ENCODE data around the gene C11orf42.
"Not testable (repeated sequence)": the region's sequence is repeated elsewhere in the genome, so short reads cannot be mapped to it uniquely, and the experiment has no call there.

The C11orf42 gene

GRCh38 chr11:6223854-6224253, 18.5 kb downstream of the C11orf42 start:
- no peak for DNase-seq

DNA sequence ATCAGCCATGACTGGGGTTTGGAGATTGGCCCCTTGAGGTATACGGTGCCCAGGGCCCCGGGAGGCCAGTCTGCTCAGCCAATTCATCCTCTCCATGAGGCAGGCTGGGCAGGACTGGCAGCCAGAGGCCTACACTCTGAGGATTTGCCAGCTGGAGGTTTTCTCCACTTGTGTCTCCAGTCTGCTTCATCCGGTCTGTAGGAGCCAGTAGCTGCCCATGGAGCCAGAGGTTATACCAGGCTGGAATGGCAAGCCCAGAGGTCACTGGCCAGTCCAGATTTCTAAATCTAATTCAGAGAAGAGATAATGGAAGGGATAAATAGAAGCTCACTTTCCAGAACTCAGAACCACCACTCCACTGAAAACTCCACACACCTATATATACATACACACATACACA, 19.1 kb downstream of the C11orf42 start:
- no peak for DNase-seq

GRCh38 chr11:6225024-6225423, 19.7 kb downstream of the C11orf42 start:
- DNase-seq, result no peak

DNA sequence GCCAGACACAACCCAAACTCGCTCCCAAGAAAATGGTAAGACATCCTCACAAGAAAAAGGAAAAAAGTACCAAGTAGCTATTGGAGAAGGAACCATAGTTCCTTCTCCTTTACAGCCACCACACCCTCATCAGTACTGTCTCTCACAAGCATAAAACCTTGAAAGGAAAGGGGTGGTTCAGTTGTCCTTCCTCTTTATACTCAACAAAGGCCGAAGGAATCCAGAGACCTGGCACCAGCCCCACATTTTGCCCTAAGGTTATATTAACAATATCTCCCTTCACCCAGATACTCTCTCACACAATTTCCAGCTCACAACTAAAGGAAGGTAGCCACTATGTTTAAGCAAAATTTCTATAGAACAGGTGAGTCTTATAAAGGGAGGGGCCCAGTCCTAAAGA, 20.5 kb downstream of the C11orf42 start:
- no peak for DNase-seq

- no peak for DNase-seq
Measured at GRCh38 chr11:6228520-6228919, 23.2 kb downstream of the C11orf42 start.

- DNase-seq, result no peak
Measured at GRCh38 chr11:6229911-6230310, 24.6 kb downstream of the C11orf42 start.

DNA sequence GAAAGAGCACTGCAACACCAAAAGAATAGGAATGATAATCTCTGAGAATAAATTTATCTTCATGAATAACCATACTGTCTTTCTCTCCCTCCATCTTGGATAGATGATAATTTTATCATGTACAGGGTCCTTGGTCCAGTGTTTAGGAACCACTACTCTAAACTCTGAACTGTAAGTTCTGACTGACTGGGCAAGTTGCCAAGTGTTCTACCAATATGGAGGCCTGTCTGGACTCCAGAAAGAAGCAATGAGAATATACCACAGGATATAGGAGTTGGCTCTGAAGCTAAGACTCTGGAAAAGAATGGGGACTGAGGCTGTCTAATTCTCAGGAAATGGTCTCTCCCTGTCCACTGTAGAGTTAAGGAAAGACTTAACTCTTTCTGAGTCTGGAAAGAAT, 27.5 kb downstream of the C11orf42 start:
- no peak for DNase-seq

DNA sequence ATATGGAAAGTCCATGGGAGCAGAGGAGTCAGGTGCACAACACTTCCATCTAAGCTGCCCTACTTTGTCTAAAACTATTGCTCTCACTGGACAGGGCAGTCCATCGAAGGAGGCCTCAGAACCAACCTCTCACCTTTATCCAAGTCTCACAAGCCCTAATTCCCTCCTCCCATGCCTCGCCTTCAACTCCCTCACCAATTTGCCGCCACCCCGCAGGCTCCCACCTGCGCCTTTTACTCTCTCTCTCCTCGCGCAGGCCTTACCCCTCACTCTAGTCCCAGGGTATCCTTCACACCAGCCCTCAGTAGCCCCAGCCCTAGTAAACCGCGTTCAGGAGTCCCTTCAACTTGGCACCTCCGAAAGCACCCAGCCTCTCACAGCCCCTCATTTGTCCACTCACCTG, 28.6 kb downstream of the C11orf42 start:
- no peak for DNase-seq

DNA sequence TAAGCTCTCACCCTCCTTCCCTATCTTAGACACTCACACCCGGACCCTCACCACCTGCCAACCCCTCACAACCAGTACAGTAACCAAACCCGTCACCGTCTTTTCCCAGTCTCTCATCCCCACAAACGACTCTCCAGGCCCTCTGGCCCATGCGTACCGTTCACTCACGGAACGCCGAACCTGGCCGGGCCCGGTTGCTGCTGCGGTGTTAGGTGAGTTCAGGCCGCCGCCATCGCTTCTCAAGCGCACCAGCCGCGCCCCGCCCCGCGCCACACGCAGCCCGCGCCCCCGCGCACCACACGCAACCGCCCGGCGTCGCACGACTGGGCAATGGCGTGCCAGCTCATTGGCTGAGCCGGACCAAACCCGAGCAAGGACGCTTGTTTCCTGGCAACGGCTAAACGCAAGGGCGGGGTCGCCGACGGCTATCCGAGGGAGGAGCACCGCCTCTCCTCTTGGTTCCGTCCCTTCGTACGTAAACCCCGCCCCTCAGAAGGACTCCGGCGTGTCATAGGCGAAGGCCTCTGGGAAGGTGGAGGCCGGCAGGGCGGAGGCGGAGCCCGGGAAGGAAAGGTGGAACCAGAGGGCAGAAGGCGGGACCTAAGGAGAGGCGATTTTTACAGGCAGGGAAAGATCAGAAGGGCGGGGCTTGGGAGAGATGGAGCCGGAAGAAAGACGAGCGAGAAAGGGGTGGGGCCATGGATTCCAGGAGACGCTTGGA, 29.2 kb downstream of the C11orf42 start, which contains the start of gene FHIP1B:
FHIP1B (minus strand) TSS at position 250 of the 721 bp plus-strand sequence. CDS start 10,120 bp downstream, outside the sequence.
- DNase-seq, result peak; percentile 100

DNA sequence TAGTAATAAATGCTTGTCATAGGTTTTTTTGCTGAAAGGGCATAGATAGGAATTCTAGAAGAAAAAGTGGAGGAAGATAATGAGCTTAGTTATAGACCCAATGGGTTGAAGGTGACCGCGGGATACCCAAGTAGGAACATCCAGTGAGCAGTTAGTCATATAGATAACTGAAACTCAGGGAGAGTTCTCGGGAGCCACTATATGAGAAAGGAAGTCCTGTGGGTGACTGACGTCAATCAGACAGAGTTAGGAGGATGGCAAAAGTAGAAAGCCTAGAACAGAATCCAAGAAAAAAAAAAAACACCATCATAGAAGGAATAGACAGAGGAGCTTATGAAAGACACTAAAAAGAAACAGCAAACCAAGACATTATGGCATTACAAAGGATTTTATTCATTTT, 31.9 kb downstream of the C11orf42 start:
- no peak for DNase-seq

GRCh38 chr11:6237761-6238302, 32.5 kb downstream of the C11orf42 start:
- DNase-seq, result no peak

- DNase-seq, result no peak
Measured at GRCh38 chr11:6238902-6239301, 33.5 kb downstream of the C11orf42 start, which contains the start of gene CNGA4. Gene CNGA4 (plus strand): TSS chr11:6239089. CDS start chr11:6239207, 118 bp downstream.

DNA sequence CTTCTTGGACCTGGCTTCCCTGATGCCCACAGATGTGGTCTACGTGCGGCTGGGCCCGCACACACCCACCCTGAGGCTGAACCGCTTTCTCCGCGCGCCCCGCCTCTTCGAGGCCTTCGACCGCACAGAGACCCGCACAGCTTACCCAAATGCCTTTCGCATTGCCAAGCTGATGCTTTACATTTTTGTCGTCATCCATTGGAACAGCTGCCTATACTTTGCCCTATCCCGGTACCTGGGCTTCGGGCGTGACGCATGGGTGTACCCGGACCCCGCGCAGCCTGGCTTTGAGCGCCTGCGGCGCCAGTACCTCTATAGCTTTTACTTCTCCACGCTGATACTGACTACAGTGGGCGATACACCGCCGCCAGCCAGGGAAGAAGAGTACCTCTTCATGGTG, 34.8 kb downstream of the C11orf42 start:
- no peak for DNase-seq

DNA sequence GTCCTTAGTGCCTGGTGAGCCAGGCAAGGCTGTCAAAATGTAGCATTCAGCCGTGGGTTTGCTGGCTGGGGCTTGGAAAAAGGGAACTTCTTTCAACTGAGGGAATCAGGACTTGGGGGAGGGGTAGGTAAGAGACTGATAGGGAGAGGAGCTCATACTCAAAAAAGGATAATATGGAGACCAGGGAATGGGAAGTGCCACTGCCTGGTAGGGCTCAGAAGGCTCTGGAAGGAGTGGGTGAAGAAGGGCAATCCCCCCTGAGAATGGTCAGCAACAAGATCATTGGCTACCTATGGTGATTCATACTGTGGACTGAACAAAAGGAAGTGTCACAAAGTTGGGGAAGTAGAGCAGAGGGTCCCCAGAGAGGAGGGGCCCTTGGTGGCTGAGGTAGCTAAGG, 35.4 kb downstream of the C11orf42 start:
- DNase-seq, result no peak

DNA sequence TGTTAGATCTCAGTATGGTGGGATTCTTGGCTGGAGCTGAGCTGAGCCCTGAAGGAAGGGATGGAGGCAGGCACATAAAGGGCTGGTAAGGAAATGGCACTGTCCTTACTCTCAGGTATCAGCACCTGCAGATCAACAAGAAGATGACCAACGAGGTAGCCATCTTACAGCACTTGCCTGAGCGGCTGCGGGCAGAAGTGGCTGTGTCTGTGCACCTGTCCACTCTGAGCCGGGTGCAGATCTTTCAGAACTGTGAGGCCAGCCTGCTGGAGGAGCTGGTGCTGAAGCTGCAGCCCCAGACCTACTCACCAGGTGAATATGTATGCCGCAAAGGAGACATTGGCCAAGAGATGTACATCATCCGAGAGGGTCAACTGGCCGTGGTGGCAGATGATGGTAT, 36.0 kb downstream of the C11orf42 start:
- DNase-seq, result no peak

GRCh38 chr11:6245536-6245935, 40.2 kb downstream of the C11orf42 start:
- no peak for DNase-seq

GRCh38 chr11:6248248-6248647, 42.9 kb downstream of the C11orf42 start:
- DNase-seq, result no peak

DNA sequence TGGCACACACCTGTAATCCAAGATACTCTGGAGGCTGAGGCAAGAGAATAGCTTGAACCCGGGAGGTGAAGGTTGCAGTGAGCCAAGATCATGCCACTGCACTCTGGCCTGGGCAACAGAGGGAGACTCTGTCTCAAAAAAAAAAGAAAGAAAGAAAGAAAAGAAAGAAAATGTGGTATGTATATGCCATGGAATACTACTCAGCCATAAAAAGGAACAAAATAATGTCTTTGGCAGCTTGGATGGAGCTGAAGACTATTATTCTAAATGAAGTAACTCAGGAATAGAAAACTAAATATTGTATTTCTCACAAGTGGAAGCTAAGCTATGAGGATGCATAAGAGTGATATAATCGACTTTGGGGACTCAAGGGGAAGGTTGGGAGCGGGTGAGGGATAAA, 43.5 kb downstream of the C11orf42 start:
- not testable (repeated sequence) for DNase-seq

DNA sequence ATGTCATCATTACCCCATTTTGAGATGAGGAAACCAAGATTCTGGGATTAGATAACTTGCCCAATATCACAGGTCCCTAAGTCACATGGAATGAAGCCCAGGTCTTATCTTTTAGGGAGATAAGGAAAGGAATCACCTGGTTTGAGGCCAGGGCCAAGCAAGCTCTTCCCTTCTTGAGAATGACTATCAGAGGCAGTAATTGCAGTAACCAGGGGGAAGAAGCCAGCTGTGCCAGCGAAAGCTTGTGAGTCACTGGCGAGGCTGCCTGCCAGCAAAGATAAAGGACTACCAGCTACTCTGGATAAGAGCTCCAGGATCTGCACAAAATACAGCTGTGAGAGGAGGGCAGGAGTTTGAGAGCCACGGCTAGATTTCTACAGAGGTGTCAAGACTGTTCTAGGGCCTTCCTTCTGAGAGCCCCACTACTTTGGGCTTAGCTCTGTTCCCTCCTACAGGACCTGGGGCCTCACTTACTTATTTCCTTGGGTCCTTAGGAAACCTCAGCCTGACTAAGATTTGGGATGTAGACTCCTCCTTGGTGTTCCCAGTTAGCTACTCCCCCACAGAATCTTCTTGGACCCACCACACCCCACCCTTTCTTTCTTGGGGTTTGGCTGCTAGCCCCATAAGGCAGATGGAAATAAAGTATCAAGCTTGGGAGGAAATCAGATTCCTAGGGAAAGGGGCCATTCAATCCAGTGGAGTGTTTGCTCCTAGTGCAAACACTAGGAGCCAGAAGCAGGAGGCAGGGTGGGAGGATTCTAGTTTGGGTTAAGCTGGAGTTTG, 44.6 kb downstream of the C11orf42 start:
- no peak for DNase-seq

DNA sequence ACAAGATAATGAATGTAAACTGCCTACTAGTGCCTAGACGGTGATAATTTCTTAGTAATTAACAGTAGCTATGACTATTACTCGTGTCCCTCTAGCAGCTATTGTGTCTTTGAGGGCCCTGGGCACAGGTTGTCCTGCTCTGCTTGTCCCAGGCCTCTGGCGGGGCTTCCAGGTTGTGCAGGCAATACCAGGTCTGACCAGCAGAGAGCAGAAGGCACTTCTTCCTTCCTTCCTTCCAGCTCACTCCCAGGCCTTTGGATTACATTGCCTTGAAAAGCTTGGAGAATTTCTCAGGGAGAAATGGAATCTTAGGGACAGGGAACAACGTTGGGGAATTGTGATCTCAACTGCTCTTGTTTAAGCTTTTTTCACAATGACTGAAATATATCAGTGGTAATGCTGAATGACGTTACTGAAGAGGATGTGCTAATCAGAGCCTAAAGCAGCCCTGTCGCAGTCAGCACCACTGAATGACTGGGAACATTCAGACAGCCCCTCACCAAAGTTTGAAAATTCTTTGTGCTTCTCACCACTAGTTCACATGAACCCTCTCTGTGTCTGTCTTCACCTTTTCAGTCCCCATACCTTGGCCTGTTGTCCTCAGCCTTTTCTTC, 45.9 kb downstream of the C11orf42 start:
- DNase-seq, result peak; percentile 92

- DNase-seq, result peak; percentile 15
Measured at GRCh38 chr11:6251990-6252473, 46.7 kb downstream of the C11orf42 start.

- DNase-seq, result no peak
Measured at GRCh38 chr11:6253197-6253596, 47.8 kb downstream of the C11orf42 start.

DNA sequence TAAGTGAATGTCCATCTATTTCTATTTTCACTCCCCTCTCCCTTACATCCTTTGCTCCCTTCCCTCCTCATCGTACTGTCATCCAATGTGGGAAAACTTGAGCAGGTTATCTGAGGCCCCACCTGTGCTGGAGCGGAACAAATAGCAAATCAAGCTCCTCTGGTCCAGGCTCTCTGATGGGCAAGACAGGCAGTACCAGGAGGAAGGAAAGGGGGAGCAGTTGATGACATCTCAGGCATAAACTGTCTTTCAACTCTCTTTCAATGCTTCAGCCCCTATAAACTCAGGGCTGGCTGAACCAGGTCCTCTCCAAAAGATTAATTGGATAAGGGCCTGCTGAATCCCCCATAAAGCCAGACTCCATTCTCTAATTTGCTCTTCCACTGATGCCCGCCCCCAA, 52.8 kb downstream of the C11orf42 start:
- no peak for DNase-seq

All from eye (tissue), 1 donor.